ENCODE data around the gene IER3IP1. TPM values are rescaled to one million over a fixed set of nuclear protein-coding genes. Genes with fewer than 3 reads are reported as not detected.

Gene IER3IP1
- 10 to 100 TPM in 1 of 4 donors, 1 to 10 TPM in 3; 2.2 to 11.6 (median 5.8) TPM for total RNA-seq

- Histone ChIP-seq H3K4me3 (peak within 1 kb of the TSS; percentile 56 to 86 (median 80)), H3K27ac (peak within 1 kb of the TSS; percentile 84 to 89 (median 86)), H3K9me3 (no peaks in the 10 kb centered on the region), H3K36me3 (no peaks in the 10 kb centered on the region), H3K4me1 (peaks cover 6 to 27% (median 16%) of the 10 kb centered on the region in 4 donors), H3K27me3 (no peaks in the 10 kb centered on the region)
- peak; percentile 93 for DNase-seq
- intact Hi-C loops (cut with DNase I; ENCODE audit: low total_unique reads): no loop called here
- TF ChIP-seq POLR2AphosphoS5 (IDR thresholded peaks at IDR 0.05) (peak; percentile 89 to 91 (median 89)), EP300 (IDR thresholded peaks at IDR 0.05; ENCODE audit: low read depth) (no peak), CTCF (IDR thresholded peaks at IDR 0.05) (peak in 3 of 5 experiments; percentile 10 to 33 (median 29)), POLR2A (IDR thresholded peaks at IDR 0.05) (peak; percentile 71)
- in situ Hi-C loops (cut with MboI; ENCODE audit: low pct_ligation_motif_present in 1 of 4, low pct_unique_long_range_greater_than_20kb in 1 of 4, low sequenced_read_pairs in 3 of 4): no loop called here
- WGBS, 2 donors (ENCODE audit: low coverage in 1 of 2): 0% methylated on average over 46 of the region's 48 CpGs; no CpG with 5 or more reads in 1 of the 2 donors
These were observed at the start of gene IER3IP1 for GRCh38 chr18:47175898-47176575. Gene IER3IP1, minus strand, starts transcription at chr18:47176364. Its CDS starts 87 bp downstream, at chr18:47176277.

- 3 to 5% methylated on average over 4 to 5 of the region's 5 CpGs for WGBS, 2 donors (ENCODE audit: low coverage in 1 of 2)
- no peaks in the 10 kb centered on the region for H3K9me3 ChIP-seq
- no peak overlapping the region for H3K27ac ChIP-seq
- intact Hi-C loops (cut with DNase I; ENCODE audit: low total_unique reads): no loop called here
- peaks cover 45% of the 10 kb centered on the region for H3K27me3 ChIP-seq
- H3K36me3 ChIP-seq: no peaks in the 10 kb centered on the region
- no peak for DNase-seq
- no peak overlapping the region for H3K4me3 ChIP-seq
- no peaks in the 10 kb centered on the region for H3K4me1 ChIP-seq
- TF ChIP-seq CTCF (IDR thresholded peaks at IDR 0.05): peak; percentile 27 to 61 (median 39)
- no peak for TF ChIP-seq POLR2A (IDR thresholded peaks at IDR 0.05)
- in situ Hi-C loops (cut with MboI; ENCODE audit: low pct_ligation_motif_present in 1 of 4, low pct_unique_long_range_greater_than_20kb in 1 of 4, low sequenced_read_pairs in 3 of 4): loop anchor here in 3 of 4 donors (10.0 to 25.0 kb wide), 2 partner anchors 539 to 547 kb away; no protein-coding TSS in a partner anchor
These were observed 39.5 kb upstream of the IER3IP1 start for GRCh38 chr18:47215554-47216138.

- peaks cover 63% of the 10 kb centered on the region for H3K27me3 ChIP-seq
- 71% methylated on average over 1 of the region's 1 CpG; no CpG with 5 or more reads in 1 of the 2 donors for WGBS, 2 donors (ENCODE audit: low coverage in 1 of 2)
- no peaks in the 10 kb centered on the region for H3K4me1 ChIP-seq
- H3K27ac ChIP-seq: no peak overlapping the region
- DNase-seq: no peak
- H3K36me3 ChIP-seq: no peaks in the 10 kb centered on the region
- no peak overlapping the region for H3K4me3 ChIP-seq
- in situ Hi-C loops (cut with MboI; ENCODE audit: low pct_ligation_motif_present in 1 of 4, low pct_unique_long_range_greater_than_20kb in 1 of 4, low sequenced_read_pairs in 3 of 4): loop anchor here (5.0 to 25.0 kb wide), 4 partner anchors 112 to 553 kb away; no protein-coding TSS in a partner anchor
- intact Hi-C loops (cut with DNase I; ENCODE audit: low total_unique reads): loop anchor here (5.0 kb wide), 1 partner anchor 107 kb away; no protein-coding TSS in a partner anchor
- TF ChIP-seq EP300 (IDR thresholded peaks at IDR 0.05; ENCODE audit: low read depth) (no peak), POLR2AphosphoS5 (IDR thresholded peaks at IDR 0.05) (no peak), CTCF (IDR thresholded peaks at IDR 0.05) (no peak), POLR2A (IDR thresholded peaks at IDR 0.05) (no peak)
- H3K9me3 ChIP-seq: no peaks in the 10 kb centered on the region
These were observed 33.0 kb upstream of the IER3IP1 start for GRCh38 chr18:47209171-47209570.

GRCh38 chr18:47206945-47207637, 30.9 kb upstream of the IER3IP1 start:
- in situ Hi-C loops (cut with MboI; ENCODE audit: low pct_ligation_motif_present in 1 of 4, low pct_unique_long_range_greater_than_20kb in 1 of 4, low sequenced_read_pairs in 3 of 4): loop anchor here (5.0 to 25.0 kb wide), 4 partner anchors 110 to 555 kb away; no protein-coding TSS in a partner anchor

More at GRCh38 chr18:47206945-47207637, 30.9 kb upstream of the IER3IP1 start:
- intact Hi-C loops (cut with DNase I; ENCODE audit: low total_unique reads): loop anchor here (5.0 kb wide), 1 partner anchor 105 kb away; no protein-coding TSS in a partner anchor
- peaks cover 42% of the 10 kb centered on the region for H3K27me3 ChIP-seq
- H3K4me3 ChIP-seq: no peak overlapping the region
- H3K27ac ChIP-seq: no peak overlapping the region
- DNase-seq: no peak
- no peaks in the 10 kb centered on the region for H3K9me3 ChIP-seq
- no peaks in the 10 kb centered on the region for H3K4me1 ChIP-seq
- 55 to 57% methylated on average over 2 of the region's 2 CpGs for WGBS, 2 donors (ENCODE audit: low coverage in 1 of 2)
- TF ChIP-seq POLR2A (IDR thresholded peaks at IDR 0.05): no peak
- no peak for TF ChIP-seq POLR2AphosphoS5 (IDR thresholded peaks at IDR 0.05)
- TF ChIP-seq CTCF (IDR thresholded peaks at IDR 0.05): no peak
- TF ChIP-seq EP300 (IDR thresholded peaks at IDR 0.05; ENCODE audit: low read depth): no peak
- no peaks in the 10 kb centered on the region for H3K36me3 ChIP-seq
